A673 (cell line): ENCODE data around the gene SIK1. TPM values are rescaled to one million over a fixed set of nuclear protein-coding genes. Genes with fewer than 3 reads are reported as not detected.
"Not testable (repeated sequence)": the region's sequence is repeated elsewhere in the genome, so short reads cannot be mapped to it uniquely, and the experiment has no call there.

Experiments used
- Bru-seq: library from RNA; stranded (reverse); fragments of 400-500 nt; gene quantifications from one replicate; lab custom pipeline; 2021; lab: Mats Ljungman, UMichigan
- BruChase-seq, 2 experiments: library from RNA; stranded (reverse); fragments of 400-500 nt; gene quantifications; one replicate each; lab custom pipeline; 2021; lab: Mats Ljungman, UMichigan
- BruUV-seq: library from RNA; stranded (reverse); fragments of 400-500 nt; replicated peaks from 2 replicates; lab custom pipeline; 2021; lab: Mats Ljungman, UMichigan
- CTCF ChIA-PET: fragments of 300-600 bp; sonication (Branson Sonifier 250); formaldehyde crosslinking; loops from one replicate; lab custom pipeline; 2022; ENCODE audit warnings: antibody characterized with exemption; lab: Charles Lee
- POLR2A ChIA-PET: fragments of 300-600 bp; sonication (Branson Sonifier 250); formaldehyde crosslinking; loops from one replicate; lab custom pipeline; 2022; ENCODE audit warnings: antibody characterized with exemption; ENCODE audit not compliant: low non-redundant PET; lab: Charles Lee
- DNase-seq: peaks from one replicate; pipeline ENCODE4 v3.0.0-alpha.2; 2015; ENCODE audit warnings: low spot score
- H3K27ac ChIP-seq: fragments of 200-600 bp; sonication (generic); 2 replicates; pipeline ENCODE4 v1.5.1; 2016; ENCODE audit warnings: mixed run types, low read depth, mild to moderate bottlenecking, mixed read lengths, antibody characterized with exemption, low read length; ENCODE audit not compliant: poor library complexity, severe bottlenecking
- H3K27me3 ChIP-seq: fragments of 200-600 bp; sonication (generic); replicated peaks from 2 replicates; pipeline ENCODE4 v1.6.1; 2017; ENCODE audit warnings: mixed run types, low read depth, mild to moderate bottlenecking, mixed read lengths, antibody characterized with exemption, low read length; ENCODE audit not compliant: insufficient read depth, poor library complexity
- H3K36me3 ChIP-seq: fragments of 200-600 bp; sonication (generic); 2 replicates; pipeline ENCODE4 v1.6.1; 2016; ENCODE audit warnings: mixed run types, mild to moderate bottlenecking, mixed read lengths, antibody characterized with exemption, low read length; ENCODE audit not compliant: insufficient read depth, poor library complexity, severe bottlenecking
- H3K4me1 ChIP-seq: fragments of 200-600 bp; sonication (generic); 2 replicates; pipeline ENCODE4 v1.6.1; 2017; ENCODE audit warnings: mixed run types, mild to moderate bottlenecking, mixed read lengths, antibody characterized with exemption, low read length; ENCODE audit not compliant: insufficient read depth, poor library complexity, severe bottlenecking
- H3K4me3 ChIP-seq: fragments of 200-600 bp; sonication (generic); 2 replicates; pipeline ENCODE4 v1.5.1; 2016; ENCODE audit warnings: low read depth, mixed run types, mild to moderate bottlenecking, mixed read lengths, low read length; ENCODE audit not compliant: poor library complexity, severe bottlenecking
- H3K9me3 ChIP-seq: fragments of 200-600 bp; sonication (generic); 2 replicates; pipeline ENCODE4 v1.6.1; 2016; ENCODE audit warnings: mixed run types, low read depth, mild to moderate bottlenecking, mixed read lengths, antibody characterized with exemption, low read length; ENCODE audit not compliant: poor library complexity, severe bottlenecking
- EZH2 ChIP-seq: fragments of 200-600 bp; sonication (generic); IDR thresholded peaks from 2 replicates; pipeline ENCODE4 v1.6.1; 2017; ENCODE audit warnings: borderline replicate concordance, low read depth, mild to moderate bottlenecking, mixed read lengths, antibody characterized with exemption, low read length; ENCODE audit not compliant: poor library complexity, severe bottlenecking
- intact Hi-C: fragments of 100-400 bp; cut with micrococcal nuclease; formaldehyde crosslinking; loops from one replicate; pipeline ENCODE4 v1.10.0; 2022; ENCODE audit not compliant: unreplicated experiment
- long read RNA-seq: library from polyadenylated mRNA; stranded (forward); transcript quantifications from one replicate; pipeline ENCODE4 v2.0.0, GENCODE V29; 2022
- total RNA-seq: library from RNA; stranded (reverse); gene quantifications from 2 replicates; pipeline ENCODE4 v1.2.3, GENCODE V29; 2021
- TF ChIP-seq, protein P1 (sequence below): fragments of 300-800, 200-600 bp; sonication (generic); conservative IDR thresholded peaks from 2 replicates; pipeline ENCODE4 v1.5.1; 2017; ENCODE audit warnings: low read depth, mild to moderate bottlenecking, antibody characterized with exemption, low read length, moderate library complexity, mixed read lengths

Gene SIK1
- total RNA-seq: 0.98 and 4.2 TPM in 2 replicates
- Bru-seq, nascent RNA: percentile 13 among the genes with signal in this experiment
- not detected for BruChase-seq, experiment 1, labeled RNA remaining after a 2-hour chase
- percentile 10 among the genes with signal in this experiment for BruChase-seq, experiment 2, labeled RNA remaining after a 6-hour chase
- long read RNA-seq: 0 reads

DNA sequence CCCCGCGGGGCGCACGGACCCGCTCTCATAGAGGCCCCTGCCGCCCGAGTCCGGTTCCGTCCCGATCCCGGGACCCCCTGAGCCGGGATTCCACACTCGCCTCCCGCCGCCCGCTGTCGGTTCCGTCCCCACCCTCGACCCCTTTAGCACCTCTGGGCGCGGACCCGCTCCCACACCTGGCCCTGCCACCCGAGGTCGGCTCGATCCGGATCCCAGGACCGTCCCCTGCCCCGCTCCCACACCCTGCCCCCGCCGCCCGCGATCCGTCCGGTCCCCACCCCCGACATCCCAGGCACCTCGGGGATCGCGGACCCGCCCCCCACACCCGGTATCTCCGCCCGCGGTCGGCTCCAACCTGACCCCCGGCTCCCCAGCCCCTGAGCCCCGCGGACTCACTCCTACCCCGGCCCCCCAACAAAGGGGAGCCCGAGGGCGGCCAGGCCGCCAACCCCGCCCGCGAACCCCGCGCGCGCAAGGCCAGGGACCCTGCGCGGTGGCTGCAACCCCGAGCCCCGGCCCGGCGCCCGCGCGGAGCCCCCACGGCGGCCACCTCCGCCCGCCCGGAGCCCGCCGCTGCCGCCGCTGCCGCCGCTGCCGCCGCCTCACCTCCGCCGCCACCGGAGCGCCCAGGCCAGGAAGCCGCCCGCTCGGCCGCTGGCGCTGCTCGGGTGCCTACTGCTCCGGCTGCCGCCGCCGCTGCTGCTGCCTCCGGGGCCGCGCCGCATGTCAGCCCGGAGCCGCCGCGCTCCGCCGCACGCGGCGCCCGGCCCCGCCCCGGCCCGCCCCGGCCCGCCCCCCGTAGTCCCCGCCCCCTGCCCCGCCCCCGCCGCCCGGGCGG lies at the start of gene SIK1:
Gene SIK1 (minus strand): TSS at position 728 of the 838 bp plus-strand sequence. CDS start 953 bp downstream, outside the sequence.
- H3K4me3 ChIP-seq, CTCF ChIA-PET, intact Hi-C loops: not testable (repeated sequence)

DNA sequence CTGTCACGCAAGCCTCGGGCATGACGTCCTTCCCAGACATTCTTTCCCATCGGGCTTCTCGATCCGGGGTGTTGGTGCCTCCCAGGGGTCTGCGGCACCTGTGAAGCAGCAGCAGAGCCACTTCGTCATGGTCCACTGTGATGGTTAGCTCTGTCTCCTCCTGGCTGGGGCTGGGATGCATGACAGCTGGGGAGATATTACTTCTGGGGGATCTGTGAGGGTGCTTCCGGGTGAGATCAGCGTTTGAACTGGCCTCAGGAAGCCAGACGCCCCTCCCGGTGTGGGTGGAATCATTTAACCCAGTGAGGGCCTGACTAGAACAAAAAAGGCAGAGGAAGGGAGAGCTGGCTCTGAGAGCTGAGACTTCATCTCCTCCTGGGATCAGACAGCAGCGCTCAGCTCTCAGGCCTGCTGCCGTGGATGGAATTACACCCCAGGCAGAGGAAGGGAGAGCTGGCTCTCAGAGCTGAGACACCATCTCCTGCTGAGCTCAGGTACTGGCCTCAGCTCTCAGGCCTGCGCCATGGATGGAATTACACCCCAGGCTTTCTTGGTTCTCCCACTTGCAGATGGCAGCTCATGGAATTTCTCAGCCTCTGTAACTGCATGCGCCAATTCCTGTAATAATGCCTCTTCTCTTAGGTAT lies 44.8 kb upstream of the SIK1 start:
- BruUV-seq, H3K36me3 ChIP-seq, intact Hi-C loops, POLR2A ChIA-PET, H3K4me3 ChIP-seq, H3K27ac ChIP-seq, H3K9me3 ChIP-seq, CTCF ChIA-PET, H3K4me1 ChIP-seq, H3K27me3 ChIP-seq, DNase-seq: not testable (repeated sequence)

More for the DNA sequence above, at the start of gene SIK1:
- H3K27me3 ChIP-seq, H3K4me1 ChIP-seq, BruUV-seq, H3K36me3 ChIP-seq, H3K27ac ChIP-seq, H3K9me3 ChIP-seq, DNase-seq, POLR2A ChIA-PET: not testable (repeated sequence)

GRCh38 chr21:43469719-43470458 lies 43.0 kb upstream of the SIK1 start:
- POLR2A ChIA-PET, CTCF ChIA-PET, BruUV-seq: not testable (repeated sequence)

DNA sequence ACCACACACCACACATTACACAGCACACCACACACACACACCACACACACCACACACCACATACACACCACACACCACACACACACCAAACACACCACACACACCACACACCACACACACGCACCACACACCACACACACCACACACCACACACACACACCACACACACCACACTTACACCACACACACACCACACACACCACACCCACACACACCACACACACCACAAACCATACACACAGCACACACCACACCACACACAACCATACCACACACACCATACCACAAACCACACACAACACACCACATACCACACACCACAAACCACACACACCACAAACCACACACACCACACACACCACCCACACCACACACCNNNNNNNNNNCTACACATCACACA lies 40.9 kb upstream of the SIK1 start:
- intact Hi-C loops: no loop called here
- Histone ChIP-seq H3K4me1 (no peaks in the 10 kb centered on the region), H3K9me3 (no peaks in the 10 kb centered on the region), H3K27ac (no peak overlapping the region), H3K4me3 (no peak overlapping the region), H3K27me3 (no peaks in the 10 kb centered on the region), H3K36me3 (no peaks in the 10 kb centered on the region)
- POLR2A ChIA-PET: no interaction called here
- CTCF ChIA-PET: no interaction called here
- TF ChIP-seq, protein P1, sequence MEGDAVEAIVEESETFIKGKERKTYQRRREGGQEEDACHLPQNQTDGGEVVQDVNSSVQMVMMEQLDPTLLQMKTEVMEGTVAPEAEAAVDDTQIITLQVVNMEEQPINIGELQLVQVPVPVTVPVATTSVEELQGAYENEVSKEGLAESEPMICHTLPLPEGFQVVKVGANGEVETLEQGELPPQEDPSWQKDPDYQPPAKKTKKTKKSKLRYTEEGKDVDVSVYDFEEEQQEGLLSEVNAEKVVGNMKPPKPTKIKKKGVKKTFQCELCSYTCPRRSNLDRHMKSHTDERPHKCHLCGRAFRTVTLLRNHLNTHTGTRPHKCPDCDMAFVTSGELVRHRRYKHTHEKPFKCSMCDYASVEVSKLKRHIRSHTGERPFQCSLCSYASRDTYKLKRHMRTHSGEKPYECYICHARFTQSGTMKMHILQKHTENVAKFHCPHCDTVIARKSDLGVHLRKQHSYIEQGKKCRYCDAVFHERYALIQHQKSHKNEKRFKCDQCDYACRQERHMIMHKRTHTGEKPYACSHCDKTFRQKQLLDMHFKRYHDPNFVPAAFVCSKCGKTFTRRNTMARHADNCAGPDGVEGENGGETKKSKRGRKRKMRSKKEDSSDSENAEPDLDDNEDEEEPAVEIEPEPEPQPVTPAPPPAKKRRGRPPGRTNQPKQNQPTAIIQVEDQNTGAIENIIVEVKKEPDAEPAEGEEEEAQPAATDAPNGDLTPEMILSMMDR: no peak
- TF ChIP-seq EZH2: no peak
- no TSS peak for BruUV-seq
- no peak for DNase-seq

More at GRCh38 chr21:43469719-43470458, 43.0 kb upstream of the SIK1 start:
- intact Hi-C loops, H3K36me3 ChIP-seq, H3K4me3 ChIP-seq, H3K27ac ChIP-seq, H3K4me1 ChIP-seq, DNase-seq, H3K27me3 ChIP-seq, H3K9me3 ChIP-seq: not testable (repeated sequence)

DNA sequence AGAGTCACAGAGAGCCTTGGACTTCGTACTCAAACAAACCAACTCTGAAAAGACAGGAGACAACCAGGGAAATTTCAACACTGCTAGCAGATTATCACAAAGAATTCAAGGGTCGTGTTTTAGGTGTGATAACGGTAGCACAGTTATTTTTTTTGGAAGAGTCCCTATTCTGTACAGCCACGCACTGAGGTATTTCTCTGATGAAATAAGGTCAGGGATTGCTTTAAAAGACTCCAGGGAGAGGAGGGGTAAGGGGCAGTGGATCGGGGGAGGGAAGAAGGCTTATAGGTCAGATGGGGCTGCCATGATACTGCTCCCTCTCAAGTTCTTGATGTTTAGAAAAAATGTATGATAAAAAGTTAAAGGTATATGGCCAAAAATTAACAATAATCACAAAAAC lies 38.2 kb upstream of the SIK1 start:
- POLR2A ChIA-PET, intact Hi-C loops, H3K4me3 ChIP-seq, BruUV-seq, H3K36me3 ChIP-seq, H3K27ac ChIP-seq, DNase-seq, H3K4me1 ChIP-seq, CTCF ChIA-PET, H3K27me3 ChIP-seq, H3K9me3 ChIP-seq: not testable (repeated sequence)
